HepG2 (cell line): ENCODE data around the gene RABL2A. TPM values are rescaled to one million over a fixed set of nuclear protein-coding genes. Genes with fewer than 3 reads are reported as not detected.

Experiments
- HOXA7 ChIP-seq: sonication (generic); formaldehyde crosslinking; IDR thresholded peaks from 2 replicates; pipeline ENCODE4 v1.8.1; 2022; ENCODE audit warnings: mild to moderate bottlenecking, missing genetic modification reagents, moderate library complexity
- KDM5A ChIP-seq: fragments of 200-600 bp; sonication (generic); IDR thresholded peaks from 2 replicates; pipeline ENCODE4 v1.7.0; 2018; ENCODE audit warnings: antibody characterized with exemption, mild to moderate bottlenecking, low read length, borderline replicate concordance
- MAZ ChIP-seq, 2 experiments: sonication (generic) in 1 of 2; formaldehyde crosslinking in 1 of 2; IDR thresholded peaks; 2 replicates each; pipeline versions ENCODE4 v1.5.0 to v1.6.1; 2012 to 2020; ENCODE audit warnings: low read depth in 2 of 2, mild to moderate bottlenecking in 2 of 2, borderline replicate concordance in 1 of 2, improper control_type of control experiment in 1 of 2, low read length in 1 of 2, missing genetic modification reagents in 1 of 2, moderate library complexity in 1 of 2
- NFKB2 ChIP-seq: sonication (generic); formaldehyde crosslinking; IDR thresholded peaks from 2 replicates; pipeline ENCODE4 v1.4.0; 2020; ENCODE audit warnings: missing genetic modification reagents, borderline replicate concordance
- NR2F6 ChIP-seq, 2 experiments: IDR thresholded peaks; 2 replicates each; pipeline ENCODE4 v1.6.1; 2016; ENCODE audit warnings: antibody characterized with exemption in 1 of 2, mild to moderate bottlenecking in 1 of 2
- PCBP1 ChIP-seq: fragments of 200-400 bp; formaldehyde crosslinking; IDR thresholded peaks from 2 replicates; pipeline ENCODE4 v1.6.1; 2017; ENCODE audit warnings: mild to moderate bottlenecking, low read depth, low read length, borderline replicate concordance
- POLR2AphosphoS5 ChIP-seq: IDR thresholded peaks from 2 replicates; pipeline ENCODE4 v1.6.1; 2012; ENCODE audit warnings: low read depth, low read length
- ZNF367 ChIP-seq: sonication (generic); formaldehyde crosslinking; IDR thresholded peaks from 2 replicates; pipeline ENCODE4 v1.4.0; 2020; ENCODE audit warnings: missing genetic modification reagents, borderline replicate concordance
- ZNF605 ChIP-seq: sonication (generic); formaldehyde crosslinking; IDR thresholded peaks from 2 replicates; pipeline ENCODE4 v1.8.0; 2022; ENCODE audit warnings: mild to moderate bottlenecking, missing genetic modification reagents
- ZNF776 ChIP-seq: sonication (generic); formaldehyde crosslinking; IDR thresholded peaks from 2 replicates; pipeline ENCODE4 v1.4.0; 2020; ENCODE audit warnings: mild to moderate bottlenecking, missing genetic modification reagents
- ZSCAN29 ChIP-seq: sonication (generic); formaldehyde crosslinking; conservative IDR thresholded peaks from 2 replicates; pipeline ENCODE4 v1.4.0; 2020; ENCODE audit warnings: mild to moderate bottlenecking, missing genetic modification reagents
- polyA plus RNA-seq, 8 experiments: library from polyadenylated mRNA; depleted of rRNA in 3 of 8; stranded (reverse) in 7 of 8; unstranded in 1 of 8; fragments of >200 nt; fragmentation: Illumina TruSeq in 4 of 8; extraction: Trizol in 4 of 8; gene quantifications; 2 replicates each; pipeline versions ENCODE4 v1.2.1 to v1.2.3, GENCODE V29; 2011 to 2016; ENCODE audit warnings: low read depth in 4 of 8, missing spikeins in 1 of 8, mixed read lengths in 1 of 8; ENCODE audit not compliant: insufficient read depth in 1 of 8
- total RNA-seq, 5 experiments: library from RNA; depleted of rRNA; stranded (reverse); fragments of >200 nt; fragmentation: Illumina TruSeq; extraction: Trizol; gene quantifications; 2 replicates each; pipeline ENCODE4 v1.2.3, GENCODE V29; 2016; ENCODE audit warnings: low read depth in 1 of 5
- TF ChIP-seq, protein P1 (sequence below): sonication (generic); formaldehyde crosslinking; IDR thresholded peaks from 2 replicates; pipeline ENCODE4 v1.4.0; 2020; ENCODE audit warnings: missing genetic modification reagents
- TF ChIP-seq, protein P2 (sequence below): sonication (generic); formaldehyde crosslinking; conservative IDR thresholded peaks from 2 replicates; pipeline ENCODE4 v1.8.0; 2022; ENCODE audit warnings: mild to moderate bottlenecking, moderate library complexity, missing genetic modification reagents
- TF ChIP-seq, protein P3 (sequence below): sonication (generic); formaldehyde crosslinking; IDR thresholded peaks from 2 replicates; pipeline ENCODE4 v1.8.1; 2023; ENCODE audit warnings: mild to moderate bottlenecking, moderate library complexity, missing genetic modification reagents
- TF ChIP-seq, protein P4 (sequence below): IDR thresholded peaks from 2 replicates; pipeline ENCODE4 v1.6.1; 2012; ENCODE audit warnings: inconsistent platforms
- TF ChIP-seq, protein P5 (sequence below): sonication (generic); formaldehyde crosslinking; IDR thresholded peaks from 2 replicates; pipeline ENCODE4 v1.4.0; 2020; ENCODE audit warnings: mild to moderate bottlenecking, low read depth, missing genetic modification reagents

RABL2A gene
- total and polyA plus RNA-seq, 2 of the 13 experiments (the other 11 are each of a cell fraction or from before 2014, with no cell fraction given), result 9.6 to 13.4 TPM

DNA sequence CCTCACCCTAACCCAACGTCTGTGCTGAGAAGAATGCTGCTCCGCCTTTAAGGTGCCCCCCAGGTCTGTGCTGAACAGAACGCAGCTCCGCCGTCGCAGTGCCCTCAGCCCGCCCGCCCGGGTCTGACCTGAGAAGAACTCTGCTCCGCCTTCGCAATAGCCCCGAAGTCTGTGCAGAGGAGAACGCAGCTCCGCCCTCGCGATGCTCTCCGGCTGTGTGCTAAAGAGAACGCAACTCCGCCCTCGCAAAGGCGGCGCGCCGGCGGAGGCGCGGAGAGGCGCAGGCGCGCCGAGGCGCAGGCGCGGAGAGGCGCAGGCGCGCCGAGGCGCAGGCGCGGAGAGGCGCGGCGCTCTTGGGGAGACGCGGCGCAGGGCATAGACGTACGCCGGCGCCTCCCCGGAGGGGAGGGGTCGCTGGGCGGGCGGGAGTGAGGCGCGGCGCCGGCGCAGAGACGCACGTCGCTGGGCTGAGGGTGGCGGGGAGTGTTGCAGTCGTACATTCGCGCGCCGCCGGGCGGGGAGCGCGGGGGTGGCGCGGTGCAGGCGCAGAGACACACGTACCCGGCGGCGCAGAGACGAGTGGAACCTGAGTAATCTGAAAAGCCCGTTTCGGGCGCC is 23.5 kb upstream of the RABL2A start (continued):
- TF ChIP-seq, protein P1, sequence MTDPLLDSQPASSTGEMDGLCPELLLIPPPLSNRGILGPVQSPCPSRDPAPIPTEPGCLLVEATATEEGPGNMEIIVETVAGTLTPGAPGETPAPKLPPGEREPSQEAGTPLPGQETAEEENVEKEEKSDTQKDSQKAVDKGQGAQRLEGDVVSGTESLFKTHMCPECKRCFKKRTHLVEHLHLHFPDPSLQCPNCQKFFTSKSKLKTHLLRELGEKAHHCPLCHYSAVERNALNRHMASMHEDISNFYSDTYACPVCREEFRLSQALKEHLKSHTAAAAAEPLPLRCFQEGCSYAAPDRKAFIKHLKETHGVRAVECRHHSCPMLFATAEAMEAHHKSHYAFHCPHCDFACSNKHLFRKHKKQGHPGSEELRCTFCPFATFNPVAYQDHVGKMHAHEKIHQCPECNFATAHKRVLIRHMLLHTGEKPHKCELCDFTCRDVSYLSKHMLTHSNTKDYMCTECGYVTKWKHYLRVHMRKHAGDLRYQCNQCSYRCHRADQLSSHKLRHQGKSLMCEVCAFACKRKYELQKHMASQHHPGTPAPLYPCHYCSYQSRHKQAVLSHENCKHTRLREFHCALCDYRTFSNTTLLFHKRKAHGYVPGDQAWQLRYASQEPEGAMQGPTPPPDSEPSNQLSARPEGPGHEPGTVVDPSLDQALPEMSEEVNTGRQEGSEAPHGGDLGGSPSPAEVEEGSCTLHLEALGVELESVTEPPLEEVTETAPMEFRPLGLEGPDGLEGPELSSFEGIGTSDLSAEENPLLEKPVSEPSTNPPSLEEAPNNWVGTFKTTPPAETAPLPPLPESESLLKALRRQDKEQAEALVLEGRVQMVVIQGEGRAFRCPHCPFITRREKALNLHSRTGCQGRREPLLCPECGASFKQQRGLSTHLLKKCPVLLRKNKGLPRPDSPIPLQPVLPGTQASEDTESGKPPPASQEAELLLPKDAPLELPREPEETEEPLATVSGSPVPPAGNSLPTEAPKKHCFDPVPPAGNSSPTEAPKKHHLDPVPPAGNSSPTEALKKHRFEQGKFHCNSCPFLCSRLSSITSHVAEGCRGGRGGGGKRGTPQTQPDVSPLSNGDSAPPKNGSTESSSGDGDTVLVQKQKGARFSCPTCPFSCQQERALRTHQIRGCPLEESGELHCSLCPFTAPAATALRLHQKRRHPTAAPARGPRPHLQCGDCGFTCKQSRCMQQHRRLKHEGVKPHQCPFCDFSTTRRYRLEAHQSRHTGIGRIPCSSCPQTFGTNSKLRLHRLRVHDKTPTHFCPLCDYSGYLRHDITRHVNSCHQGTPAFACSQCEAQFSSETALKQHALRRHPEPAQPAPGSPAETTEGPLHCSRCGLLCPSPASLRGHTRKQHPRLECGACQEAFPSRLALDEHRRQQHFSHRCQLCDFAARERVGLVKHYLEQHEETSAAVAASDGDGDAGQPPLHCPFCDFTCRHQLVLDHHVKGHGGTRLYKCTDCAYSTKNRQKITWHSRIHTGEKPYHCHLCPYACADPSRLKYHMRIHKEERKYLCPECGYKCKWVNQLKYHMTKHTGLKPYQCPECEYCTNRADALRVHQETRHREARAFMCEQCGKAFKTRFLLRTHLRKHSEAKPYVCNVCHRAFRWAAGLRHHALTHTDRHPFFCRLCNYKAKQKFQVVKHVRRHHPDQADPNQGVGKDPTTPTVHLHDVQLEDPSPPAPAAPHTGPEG (CRISPR knock-in tag), result peak; percentile 95
- TF ChIP-seq, protein P2, sequence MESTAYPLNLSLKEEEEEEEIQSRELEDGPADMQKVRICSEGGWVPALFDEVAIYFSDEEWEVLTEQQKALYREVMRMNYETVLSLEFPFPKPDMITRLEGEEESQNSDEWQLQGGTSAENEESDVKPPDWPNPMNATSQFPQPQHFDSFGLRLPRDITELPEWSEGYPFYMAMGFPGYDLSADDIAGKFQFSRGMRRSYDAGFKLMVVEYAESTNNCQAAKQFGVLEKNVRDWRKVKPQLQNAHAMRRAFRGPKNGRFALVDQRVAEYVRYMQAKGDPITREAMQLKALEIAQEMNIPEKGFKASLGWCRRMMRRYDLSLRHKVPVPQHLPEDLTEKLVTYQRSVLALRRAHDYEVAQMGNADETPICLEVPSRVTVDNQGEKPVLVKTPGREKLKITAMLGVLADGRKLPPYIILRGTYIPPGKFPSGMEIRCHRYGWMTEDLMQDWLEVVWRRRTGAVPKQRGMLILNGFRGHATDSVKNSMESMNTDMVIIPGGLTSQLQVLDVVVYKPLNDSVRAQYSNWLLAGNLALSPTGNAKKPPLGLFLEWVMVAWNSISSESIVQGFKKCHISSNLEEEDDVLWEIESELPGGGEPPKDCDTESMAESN (CRISPR knock-in tag), result peak; percentile 42; the same call in 1 of the 2 replicates
- TF ChIP-seq HOXA7 (CRISPR knock-in tag) (0 out of 2 replicates have a peak, but pooled peaks have one; percentile 53), NR2F6 (IDR thresholded peaks at IDR 0.05) (peak; percentile 4; the same call in 1 of the 2 replicates), NR2F6 (CRISPR knock-in tag; IDR thresholded peaks at IDR 0.05) (peak; percentile 77; the same call in 1 of the 2 replicates), ZNF605 (CRISPR knock-in tag) (0 out of 2 replicates have a peak, but pooled peaks have one; percentile 42), KDM5A (peak; percentile 13; the same call in 1 of the 2 replicates), POLR2AphosphoS5 (peak; percentile 86), ZSCAN29 (CRISPR knock-in tag) (0 out of 2 replicates have a peak, but pooled peaks have one; percentile 35), NFKB2 (CRISPR knock-in tag) (peak; percentile 91; the same call in 1 of the 2 replicates), PCBP1 (0 out of 2 replicates have a peak, but pooled peaks have one; percentile 76), MAZ (IDR thresholded peaks at IDR 0.05; ENCODE audit: borderline replicate concordance, low read depth, low read length) (peak; percentile 98), MAZ (CRISPR knock-in tag; IDR thresholded peaks at IDR 0.05; ENCODE audit: low read depth) (peak; percentile 92), ZNF776 (CRISPR knock-in tag) (0 out of 2 replicates have a peak, but pooled peaks have one; percentile 30), ZNF367 (CRISPR knock-in tag) (peak; percentile 68; the same call in 1 of the 2 replicates)
- TF ChIP-seq, protein P3, sequence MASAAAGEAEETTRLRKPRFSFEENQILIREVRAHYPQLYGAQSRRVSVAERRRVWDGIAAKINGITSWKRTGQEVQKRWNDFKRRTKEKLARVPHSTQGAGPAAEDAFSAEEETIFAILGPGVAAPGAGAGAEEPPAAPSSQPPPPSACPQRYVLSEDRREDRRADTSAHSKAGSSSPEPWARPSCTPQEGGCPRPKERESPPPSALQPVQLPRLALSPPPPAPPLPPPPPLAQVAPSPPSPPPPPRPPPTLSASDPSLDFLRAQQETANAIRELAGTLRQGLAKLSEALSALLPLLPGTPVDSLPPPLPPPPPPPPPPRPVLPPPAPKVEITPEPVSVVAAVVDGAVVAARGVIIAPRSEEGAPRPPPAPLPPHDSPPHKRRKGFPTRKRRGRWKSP (CRISPR knock-in tag), result peak; percentile 97
- TF ChIP-seq, protein P4, sequence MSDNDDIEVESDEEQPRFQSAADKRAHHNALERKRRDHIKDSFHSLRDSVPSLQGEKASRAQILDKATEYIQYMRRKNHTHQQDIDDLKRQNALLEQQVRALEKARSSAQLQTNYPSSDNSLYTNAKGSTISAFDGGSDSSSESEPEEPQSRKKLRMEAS, result peak; percentile 52; the same call in 1 of the 2 replicates
- TF ChIP-seq, protein P5, sequence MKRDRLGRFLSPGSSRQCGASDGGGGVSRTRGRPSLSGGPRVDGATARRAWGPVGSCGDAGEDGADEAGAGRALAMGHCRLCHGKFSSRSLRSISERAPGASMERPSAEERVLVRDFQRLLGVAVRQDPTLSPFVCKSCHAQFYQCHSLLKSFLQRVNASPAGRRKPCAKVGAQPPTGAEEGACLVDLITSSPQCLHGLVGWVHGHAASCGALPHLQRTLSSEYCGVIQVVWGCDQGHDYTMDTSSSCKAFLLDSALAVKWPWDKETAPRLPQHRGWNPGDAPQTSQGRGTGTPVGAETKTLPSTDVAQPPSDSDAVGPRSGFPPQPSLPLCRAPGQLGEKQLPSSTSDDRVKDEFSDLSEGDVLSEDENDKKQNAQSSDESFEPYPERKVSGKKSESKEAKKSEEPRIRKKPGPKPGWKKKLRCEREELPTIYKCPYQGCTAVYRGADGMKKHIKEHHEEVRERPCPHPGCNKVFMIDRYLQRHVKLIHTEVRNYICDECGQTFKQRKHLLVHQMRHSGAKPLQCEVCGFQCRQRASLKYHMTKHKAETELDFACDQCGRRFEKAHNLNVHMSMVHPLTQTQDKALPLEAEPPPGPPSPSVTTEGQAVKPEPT (CRISPR knock-in tag), result peak; percentile 63; the same call in 1 of the 2 replicates
